ENCODE data around the gene SPATA9. TPM values are rescaled to one million over a fixed set of nuclear protein-coding genes. Genes with fewer than 3 reads are reported as not detected.

Gene SPATA9
- total and polyA plus RNA-seq, 9 of the 15 experiments (the other 6 are each of a cell fraction or from before 2014, with no cell fraction given) = 0.16 to 5.5 (median 0.39) TPM; not detected in 3

DNA sequence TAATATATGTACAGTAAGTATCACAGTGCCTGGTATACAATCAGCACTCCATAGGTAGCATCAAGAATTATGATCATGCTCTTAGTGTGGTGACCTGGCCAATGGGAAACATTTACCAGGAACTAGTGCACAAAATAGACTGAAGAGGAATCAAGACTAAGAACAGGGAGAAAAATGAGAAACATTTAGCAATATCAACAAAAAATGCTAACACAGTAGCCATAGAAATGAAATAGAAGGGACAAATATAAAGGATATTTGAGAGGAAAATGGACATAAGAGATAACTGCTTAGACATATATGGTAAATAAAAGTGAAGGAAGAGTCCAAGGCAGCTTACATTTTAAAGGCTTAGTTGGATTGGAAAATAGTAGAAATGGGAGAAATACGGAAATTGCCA is 16.5 kb upstream of the SPATA9 start:
- Histone ChIP-seq H3K9ac (ENCODE audit: insufficient read depth in 1 of 2, low read depth in 2 of 2, low read length in 2 of 2) (no peak overlapping the region), H3K4me3 (no peak overlapping the region), H3K4me1 (replicated peaks in 1 of 2; ENCODE audit: control insufficient read depth in 2 of 2, insufficient read depth in 2 of 2, low read length in 2 of 2) (peaks cover 3 to 20% of the 10 kb centered on the region in 2 experiments; a peak in 3 of 5 replicates), H2AFZ (ENCODE audit: low read depth, low read length) (peak overlapping the region; percentile 98; the same call in 1 of the 2 replicates), H3K4me2 (ENCODE audit: insufficient read depth, low read length) (no peak overlapping the region), H4K20me1 (replicated peaks; ENCODE audit: control insufficient read depth, insufficient read depth, low read length) (no peaks in the 10 kb centered on the region), H3K9me3 (replicated peaks; ENCODE audit: control insufficient read depth, insufficient read depth, low read depth, low read length) (no peaks in the 10 kb centered on the region), H3K27ac (ENCODE audit: extremely low read depth, low read depth, low read length) (no peak overlapping the region), H3K36me3 (ENCODE audit: control insufficient read depth, insufficient read depth, low read length) (no peaks in the 10 kb centered on the region), H3K79me2 (ENCODE audit: control insufficient read depth, insufficient read depth, low read length) (no peaks in the 10 kb centered on the region), H3K9me1 (ENCODE audit: control insufficient read depth, insufficient read depth, low read length) (no peaks in the 10 kb centered on the region), H3K27me3 (ENCODE audit: control insufficient read depth in 2 of 2, insufficient read depth in 2 of 2, low read length in 2 of 2) (no peaks in the 10 kb centered on the region)
- ChIA-PET CTCF (ENCODE audit: low intra/inter-chr PET ratio) (no interaction called here), POLR2A (interaction anchor here (0.6 to 2.2 kb wide), 4 partner anchors 10 to 145 kb away, joined by 3 to 9 read pairs (median 4); partner anchors contain the start of genes RHOBTB3 and SKIC3)
- WGBS (ENCODE audit: insufficient coverage, low coverage, missing lambda C conversion rate) = 93% methylated on average over 1 of the region's 1 CpG
- in situ Hi-C loops (cut with MboI) (no loop called here), intact Hi-C loops (cut with micrococcal nuclease) (no loop called here)
- no TSS peak for BruUV-seq (replicated peaks)
- no peak for FAIRE-seq
- TF ChIP-seq ZNF316 (IDR thresholded peaks at IDR 0.05) = peak; percentile 75
- TF ChIP-seq C11orf30 (IDR thresholded peaks at IDR 0.05; ENCODE audit: low read depth) = peak; percentile 51; the same call in 1 of the 2 replicates
- no peak for TF ChIP-seq CHCHD3 (CRISPR knock-in tag; IDR thresholded peaks at IDR 0.05)
- no peak for TF ChIP-seq ZNF431 (CRISPR knock-in tag; IDR thresholded peaks at IDR 0.05)
- no peak for TF ChIP-seq ZNF347 (CRISPR knock-in tag; IDR thresholded peaks at IDR 0.05; ENCODE audit: low read depth)
- no peak for ATAC-seq
- no peak for DNase-seq (ENCODE audit: extremely low read depth in 1 of 4, low spot score in 3 of 4)
